ENCODE results near the gene RPS19BP1.
A peak's percentile ranks its signal among the peaks of the same experiment; 100 is the strongest.
"Not testable (repeated sequence)": the region's sequence is repeated elsewhere in the genome, so short reads cannot be mapped to it uniquely, and the experiment has no call there.

RPS19BP1 gene

GRCh38 chr22:39512026-39512425 is 20.5 kb downstream of the RPS19BP1 start:
- Histone ChIP-seq H3K27ac (ENCODE audit: low read length) (no peak overlapping the region), H3K9me3 (ENCODE audit: control insufficient read depth, insufficient read depth, low read length) (no peaks in the 10 kb centered on the region), H3K4me1 (ENCODE audit: control insufficient read depth, insufficient read depth, low read length) (no peaks in the 10 kb centered on the region), H3K36me3 (ENCODE audit: control insufficient read depth, insufficient read depth, low read length) (peaks cover 33% of the 10 kb centered on the region), H3K27me3 (ENCODE audit: control insufficient read depth, insufficient read depth, low read length) (peaks cover 30% of the 10 kb centered on the region), H3K4me3 (ENCODE audit: low read length) (no peak overlapping the region)
- WGBS (ENCODE audit: insufficient coverage, insufficient read length): no CpG with 5 or more reads among the region's 10 CpGs
- no peak for DNase-seq (ENCODE audit: low read depth, low spot score)

GRCh38 chr22:39511226-39511625 is 21.3 kb downstream of the RPS19BP1 start:
- Histone ChIP-seq H3K4me3 (ENCODE audit: low read length) (no peak overlapping the region), H3K9me3 (ENCODE audit: control insufficient read depth, insufficient read depth, low read length) (no peaks in the 10 kb centered on the region), H3K27ac (ENCODE audit: low read length) (no peak overlapping the region), H3K36me3 (ENCODE audit: control insufficient read depth, insufficient read depth, low read length) (peaks cover 36% of the 10 kb centered on the region), H3K4me1 (ENCODE audit: control insufficient read depth, insufficient read depth, low read length) (no peaks in the 10 kb centered on the region), H3K27me3 (ENCODE audit: control insufficient read depth, insufficient read depth, low read length) (peaks cover 32% of the 10 kb centered on the region)
- DNase-seq (ENCODE audit: low read depth, low spot score): no peak
- 100% methylated on average over 4 of the region's 13 CpGs for WGBS (ENCODE audit: insufficient coverage, insufficient read length)

- H3K4me3 ChIP-seq (ENCODE audit: low read length): no peak overlapping the region
- no CpG with 5 or more reads among the region's 4 CpGs for WGBS (ENCODE audit: insufficient coverage, insufficient read length)
- no peak overlapping the region for H3K27ac ChIP-seq (ENCODE audit: low read length)
- no peak for DNase-seq (ENCODE audit: low read depth, low spot score)
- H3K36me3 ChIP-seq (ENCODE audit: control insufficient read depth, insufficient read depth, low read length): peaks cover 38% of the 10 kb centered on the region
- H3K27me3 ChIP-seq (ENCODE audit: control insufficient read depth, insufficient read depth, low read length): peaks cover 32% of the 10 kb centered on the region
- H3K9me3 ChIP-seq (ENCODE audit: control insufficient read depth, insufficient read depth, low read length): no peaks in the 10 kb centered on the region
- no peaks in the 10 kb centered on the region for H3K4me1 ChIP-seq (ENCODE audit: control insufficient read depth, insufficient read depth, low read length)
Observed at GRCh38 chr22:39510529-39511149, 21.9 kb downstream of the RPS19BP1 start.

DNA sequence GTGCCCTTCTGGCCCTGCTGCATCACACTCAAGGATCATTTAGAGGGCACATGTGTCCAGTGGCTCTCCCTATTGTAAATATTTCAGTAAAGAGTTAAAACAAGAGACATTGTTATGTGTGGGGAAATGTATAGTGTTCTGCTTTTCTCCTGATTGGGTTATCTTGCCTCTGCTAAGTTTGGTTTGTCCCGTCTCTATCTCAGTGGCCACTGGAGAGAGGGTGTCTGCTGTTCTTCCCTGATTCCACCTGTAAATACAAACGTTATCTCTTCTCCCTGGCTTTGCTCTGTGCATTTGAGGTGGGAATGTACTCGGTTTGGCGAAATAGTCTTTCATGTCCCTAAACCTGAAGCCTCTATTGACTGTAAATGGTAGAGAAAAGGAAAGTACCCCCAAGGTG is 24.2 kb downstream of the RPS19BP1 start:
- no CpG with 5 or more reads among the region's 4 CpGs for WGBS (ENCODE audit: insufficient coverage, insufficient read length)

DNA sequence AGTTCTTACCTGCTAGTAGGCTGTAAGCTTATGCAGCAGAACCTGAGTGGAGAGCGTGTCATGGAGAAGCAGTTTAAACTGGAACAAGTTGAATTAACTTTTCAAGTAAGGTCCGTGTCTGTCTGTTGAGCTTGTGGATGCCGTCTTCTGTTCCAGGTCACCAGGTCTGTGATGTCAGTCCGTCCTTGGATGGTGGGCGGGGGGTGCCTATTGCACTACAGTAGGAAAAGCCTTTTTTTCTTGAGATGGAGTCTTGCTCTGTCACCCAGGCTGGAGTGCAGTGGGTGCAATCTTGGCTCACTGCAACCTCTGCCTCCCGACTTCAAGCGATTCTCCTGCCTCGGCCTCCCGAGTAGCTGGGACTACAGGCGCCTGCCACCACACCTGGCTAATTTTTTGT is 25.5 kb downstream of the RPS19BP1 start:
- H3K9me3 ChIP-seq (ENCODE audit: control insufficient read depth, insufficient read depth, low read length); DNase-seq (ENCODE audit: low read depth, low spot score); H3K4me3 ChIP-seq (ENCODE audit: low read length); H3K4me1 ChIP-seq (ENCODE audit: control insufficient read depth, insufficient read depth, low read length); H3K27ac ChIP-seq (ENCODE audit: low read length): not testable (repeated sequence)
- Histone ChIP-seq H3K27me3 (ENCODE audit: control insufficient read depth, insufficient read depth, low read length) (peaks cover 32% of the 10 kb centered on the region), H3K36me3 (ENCODE audit: control insufficient read depth, insufficient read depth, low read length) (peaks cover 28% of the 10 kb centered on the region)
- WGBS (ENCODE audit: insufficient coverage, insufficient read length): no CpG with 5 or more reads among the region's 10 CpGs

More for the DNA sequence above, 24.2 kb downstream of the RPS19BP1 start:
- Histone ChIP-seq H3K4me3 (ENCODE audit: low read length) (no peak overlapping the region), H3K36me3 (ENCODE audit: control insufficient read depth, insufficient read depth, low read length) (peaks cover 34% of the 10 kb centered on the region), H3K4me1 (ENCODE audit: control insufficient read depth, insufficient read depth, low read length) (no peaks in the 10 kb centered on the region), H3K27me3 (ENCODE audit: control insufficient read depth, insufficient read depth, low read length) (peaks cover 32% of the 10 kb centered on the region), H3K9me3 (ENCODE audit: control insufficient read depth, insufficient read depth, low read length) (no peaks in the 10 kb centered on the region), H3K27ac (ENCODE audit: low read length) (no peak overlapping the region)
- no peak for DNase-seq (ENCODE audit: low read depth, low spot score)

- Histone ChIP-seq H3K36me3 (ENCODE audit: control insufficient read depth, insufficient read depth, low read length) (peaks cover 18% of the 10 kb centered on the region), H3K4me3 (ENCODE audit: low read length) (no peak overlapping the region), H3K27ac (ENCODE audit: low read length) (no peak overlapping the region), H3K9me3 (ENCODE audit: control insufficient read depth, insufficient read depth, low read length) (no peaks in the 10 kb centered on the region), H3K27me3 (ENCODE audit: control insufficient read depth, insufficient read depth, low read length) (peaks cover 16% of the 10 kb centered on the region), H3K4me1 (ENCODE audit: control insufficient read depth, insufficient read depth, low read length) (peaks cover 2% of the 10 kb centered on the region; the same call in 1 of the 2 replicates)
- no CpG with 5 or more reads among the region's 16 CpGs for WGBS (ENCODE audit: insufficient coverage, insufficient read length)
- no peak for DNase-seq (ENCODE audit: low read depth, low spot score)
Observed at GRCh38 chr22:39504071-39504470, 28.5 kb downstream of the RPS19BP1 start.

GRCh38 chr22:39503630-39504029 is 28.9 kb downstream of the RPS19BP1 start:
- Histone ChIP-seq H3K27me3 (ENCODE audit: control insufficient read depth, insufficient read depth, low read length) (peaks cover 13% of the 10 kb centered on the region; the same call in 1 of the 2 replicates), H3K27ac (ENCODE audit: low read length) (no peak overlapping the region), H3K36me3 (ENCODE audit: control insufficient read depth, insufficient read depth, low read length) (peaks cover 17% of the 10 kb centered on the region), H3K9me3 (ENCODE audit: control insufficient read depth, insufficient read depth, low read length) (no peaks in the 10 kb centered on the region), H3K4me3 (ENCODE audit: low read length) (no peak overlapping the region), H3K4me1 (ENCODE audit: control insufficient read depth, insufficient read depth, low read length) (peaks cover 2% of the 10 kb centered on the region; the same call in 1 of the 2 replicates)
- WGBS (ENCODE audit: insufficient coverage, insufficient read length): no CpG with 5 or more reads among the region's 6 CpGs
- DNase-seq (ENCODE audit: low read depth, low spot score): no peak

DNA sequence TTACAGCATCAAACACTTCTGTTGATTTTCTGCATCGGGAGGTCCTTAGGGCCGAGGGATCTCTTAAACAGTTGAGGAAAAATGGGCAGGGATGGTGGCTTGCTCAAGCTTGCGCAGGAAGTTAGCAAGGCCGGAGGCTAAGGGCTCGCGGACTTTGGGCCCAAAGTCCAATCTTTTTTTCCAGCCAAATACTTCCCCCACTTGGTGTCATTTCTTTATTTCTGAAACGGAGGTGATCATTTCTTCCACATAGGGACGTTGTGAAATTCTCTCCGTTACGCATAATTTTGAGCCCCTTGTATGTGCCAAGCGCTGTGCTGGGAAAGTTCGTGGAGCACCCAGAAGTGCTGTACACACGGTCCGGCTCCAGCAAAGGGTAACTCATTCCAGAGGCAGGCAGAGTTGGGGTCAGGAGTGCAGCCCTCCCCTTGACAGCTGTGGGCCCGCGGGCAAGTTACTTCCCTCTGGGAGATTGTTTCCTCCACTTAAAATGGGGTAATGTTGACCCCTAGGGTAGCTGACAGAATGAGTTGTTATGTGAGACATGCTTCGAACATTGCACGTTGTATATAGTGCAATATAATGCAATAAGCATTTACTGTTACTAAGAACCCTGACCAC is 29.6 kb downstream of the RPS19BP1 start:
- Histone ChIP-seq H3K36me3 (ENCODE audit: control insufficient read depth, insufficient read depth, low read length) (peaks cover 17% of the 10 kb centered on the region), H3K27me3 (ENCODE audit: control insufficient read depth, insufficient read depth, low read length) (peaks cover 6% of the 10 kb centered on the region; the same call in 1 of the 2 replicates), H3K4me1 (ENCODE audit: control insufficient read depth, insufficient read depth, low read length) (peaks cover 2% of the 10 kb centered on the region; the same call in 1 of the 2 replicates), H3K27ac (ENCODE audit: low read length) (no peak overlapping the region), H3K9me3 (ENCODE audit: control insufficient read depth, insufficient read depth, low read length) (no peaks in the 10 kb centered on the region), H3K4me3 (ENCODE audit: low read length) (peak overlapping the region; percentile 49)
- no peak for DNase-seq (ENCODE audit: low read depth, low spot score)
- no CpG with 5 or more reads among the region's 18 CpGs for WGBS (ENCODE audit: insufficient coverage, insufficient read length)

DNA sequence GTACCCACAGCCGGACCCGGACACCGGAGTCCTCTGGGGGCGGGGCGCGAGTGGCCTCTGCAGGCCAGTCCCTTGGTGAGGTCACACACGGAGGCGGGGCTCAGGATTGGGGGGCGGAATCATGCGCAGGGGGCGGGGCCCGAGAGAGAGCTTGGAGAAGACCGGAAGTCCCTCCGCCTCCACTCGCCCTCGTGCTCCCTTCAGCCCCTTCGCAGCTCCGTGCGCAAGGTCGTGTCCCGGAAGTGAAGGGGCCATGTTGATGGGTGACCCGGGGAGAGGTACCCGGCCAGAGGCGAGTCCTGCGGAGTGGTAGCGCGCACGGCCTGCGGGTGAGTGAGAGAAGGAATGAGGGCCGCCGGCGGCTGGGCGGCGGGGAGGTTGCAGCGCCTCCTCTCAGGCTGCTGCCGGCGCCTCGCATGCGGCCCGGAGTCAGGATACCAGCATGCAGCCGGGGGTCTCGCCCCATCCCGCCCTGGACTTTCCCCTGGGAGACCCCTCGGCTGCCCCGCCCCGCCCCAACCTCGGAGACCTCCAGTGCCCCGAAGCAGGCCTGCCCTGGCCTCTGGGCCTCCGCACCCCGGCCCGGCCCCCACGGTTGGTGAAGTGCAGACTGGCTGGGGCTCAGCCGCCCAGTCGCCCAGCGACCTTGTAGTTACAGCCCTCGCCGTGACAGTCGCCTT is 30.3 kb downstream of the RPS19BP1 start, which contains the start of gene MIEF1:
Gene MIEF1 (plus strand): TSS at position 182 of the 680 bp plus-strand sequence. CDS start 9,005 bp downstream, outside the sequence.
- Histone ChIP-seq H3K4me3 (ENCODE audit: low read length) (peak within 1 kb of the TSS; percentile 49), H3K4me1 (ENCODE audit: control insufficient read depth, insufficient read depth, low read length) (peaks cover 2% of the 10 kb centered on the region; the same call in 1 of the 2 replicates), H3K27me3 (ENCODE audit: control insufficient read depth, insufficient read depth, low read length) (peaks cover 2% of the 10 kb centered on the region; the same call in 1 of the 2 replicates), H3K27ac (ENCODE audit: low read length) (no peak within 1 kb of the TSS), H3K9me3 (ENCODE audit: control insufficient read depth, insufficient read depth, low read length) (no peaks in the 10 kb centered on the region), H3K36me3 (ENCODE audit: control insufficient read depth, insufficient read depth, low read length) (peaks cover 17% of the 10 kb centered on the region)
- no CpG with 5 or more reads among the region's 58 CpGs for WGBS (ENCODE audit: insufficient coverage, insufficient read length)
- DNase-seq (ENCODE audit: low read depth, low spot score): peak; percentile 92

- WGBS (ENCODE audit: insufficient coverage, insufficient read length): no CpG with 5 or more reads among the region's 13 CpGs
- no peak overlapping the region for H3K27ac ChIP-seq (ENCODE audit: low read length)
- no peak for DNase-seq (ENCODE audit: low read depth, low spot score)
- H3K4me1 ChIP-seq (ENCODE audit: control insufficient read depth, insufficient read depth, low read length): peaks cover 2% of the 10 kb centered on the region; the same call in 1 of the 2 replicates
- no peaks in the 10 kb centered on the region for H3K9me3 ChIP-seq (ENCODE audit: control insufficient read depth, insufficient read depth, low read length)
- H3K36me3 ChIP-seq (ENCODE audit: control insufficient read depth, insufficient read depth, low read length): peaks cover 14% of the 10 kb centered on the region
- H3K27me3 ChIP-seq (ENCODE audit: control insufficient read depth, insufficient read depth, low read length): no peaks in the 10 kb centered on the region; the same call in 1 of the 2 replicates
- peak overlapping the region; percentile 49; the same call in 1 of the 2 replicates for H3K4me3 ChIP-seq (ENCODE audit: low read length)
Observed at GRCh38 chr22:39501644-39502108, 30.9 kb downstream of the RPS19BP1 start.
